ENCODE measurements around the gene ARMH1.
A peak's percentile ranks its signal among the peaks of the same experiment; 100 is the strongest.
"Not testable (repeated sequence)": the region's sequence is repeated elsewhere in the genome, so short reads cannot be mapped to it uniquely, and the experiment has no call there.

The ARMH1 gene

DNA sequence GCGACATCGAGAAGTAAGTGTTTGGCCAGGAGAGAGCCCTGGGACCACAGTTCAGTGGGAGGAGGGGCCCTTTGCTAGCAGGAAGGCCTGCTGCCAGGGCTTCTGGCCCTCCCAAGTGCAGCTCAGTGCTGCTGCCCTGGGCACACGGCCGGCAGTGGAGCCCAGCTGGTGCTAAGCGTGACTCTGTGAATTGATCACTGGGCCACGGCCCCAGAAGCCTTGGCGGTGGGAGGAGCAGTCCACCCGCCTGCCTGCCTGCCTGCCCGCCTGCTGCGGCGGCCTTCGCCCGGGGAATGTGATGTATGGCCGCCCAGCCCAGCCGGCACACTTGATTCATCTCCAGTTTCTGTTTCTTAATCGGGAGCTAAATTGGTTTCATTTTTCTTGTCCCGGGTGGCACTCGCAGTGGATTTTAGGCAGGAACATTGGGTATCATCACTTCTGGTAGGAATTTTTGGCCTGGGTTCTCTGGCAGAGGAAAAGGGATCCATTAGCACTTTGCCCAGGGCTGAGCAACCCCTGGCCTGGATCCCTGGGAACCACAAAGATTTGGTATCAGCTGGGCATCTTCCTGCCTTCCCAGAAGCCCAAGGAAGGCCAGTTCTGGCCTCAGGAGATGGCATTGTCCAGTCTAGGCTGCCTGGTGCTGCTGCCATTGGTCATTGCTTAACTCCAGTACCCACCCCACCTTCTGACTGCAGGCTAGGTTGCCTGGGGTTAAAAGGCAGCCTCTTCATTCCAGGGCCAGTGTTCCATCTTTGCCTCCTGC lies 28.9 kb upstream of the ARMH1 start:
- no peak for DNase-seq

DNA sequence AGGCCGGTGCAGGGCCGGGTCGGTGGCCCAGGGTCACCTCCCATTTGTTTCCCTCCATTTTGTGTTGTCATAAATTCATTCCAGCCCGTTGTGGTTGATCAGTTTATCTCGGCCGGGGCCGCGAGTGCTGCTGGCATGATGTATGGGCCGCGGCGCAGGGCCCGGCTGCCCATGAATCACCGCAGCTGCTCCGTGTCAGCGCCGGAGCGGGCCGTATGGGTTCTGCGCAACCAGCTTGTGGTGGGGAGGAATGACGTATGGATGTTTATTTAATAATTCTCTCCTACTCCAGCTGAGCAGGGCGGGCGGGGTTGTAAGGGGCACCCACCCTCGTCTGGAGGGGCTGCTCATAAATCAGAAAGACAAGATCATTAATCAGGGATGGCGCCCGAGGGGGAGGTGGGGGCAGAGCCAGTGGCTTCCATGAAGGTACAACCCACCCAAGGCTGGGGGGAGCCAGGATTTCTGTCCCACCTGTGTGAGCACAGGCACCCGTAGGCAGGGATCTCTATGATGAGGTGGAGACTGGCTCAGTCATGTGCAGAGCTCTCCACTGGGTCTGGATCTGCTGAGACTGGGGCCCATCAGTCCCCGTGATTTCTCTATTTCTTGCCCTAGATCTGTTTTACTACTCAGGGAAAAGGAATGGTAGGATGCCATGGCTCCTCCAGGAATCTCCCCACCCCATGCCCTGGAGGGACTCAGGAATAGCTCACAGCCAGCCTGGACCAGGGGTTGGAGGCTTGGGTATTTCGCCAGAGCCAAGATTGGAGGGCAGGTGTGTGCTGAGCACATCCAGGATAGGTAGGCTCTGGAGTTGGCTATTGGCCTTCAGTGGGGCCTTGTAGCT lies 28.0 kb upstream of the ARMH1 start:
- no peak for DNase-seq

DNA sequence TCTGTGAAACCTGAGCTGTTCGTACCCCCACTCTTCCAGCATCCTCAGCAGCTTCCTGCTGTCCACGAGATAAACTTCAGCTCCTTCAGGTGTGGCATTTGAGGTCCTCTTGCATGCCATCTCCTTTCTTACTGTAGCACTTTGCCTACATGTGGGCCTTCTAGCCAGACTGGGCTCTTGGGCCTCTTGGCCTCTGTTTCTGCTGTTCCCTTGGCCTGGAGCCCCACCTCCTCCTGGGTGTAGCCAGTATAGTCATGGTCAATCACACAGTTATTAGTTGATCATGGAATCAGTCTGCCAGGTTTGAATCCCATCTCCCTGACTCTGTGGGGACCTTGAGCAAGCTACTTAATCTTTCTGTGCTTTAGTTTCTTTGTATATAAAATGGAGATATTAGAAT lies 26.6 kb upstream of the ARMH1 start:
- no peak for DNase-seq

DNA sequence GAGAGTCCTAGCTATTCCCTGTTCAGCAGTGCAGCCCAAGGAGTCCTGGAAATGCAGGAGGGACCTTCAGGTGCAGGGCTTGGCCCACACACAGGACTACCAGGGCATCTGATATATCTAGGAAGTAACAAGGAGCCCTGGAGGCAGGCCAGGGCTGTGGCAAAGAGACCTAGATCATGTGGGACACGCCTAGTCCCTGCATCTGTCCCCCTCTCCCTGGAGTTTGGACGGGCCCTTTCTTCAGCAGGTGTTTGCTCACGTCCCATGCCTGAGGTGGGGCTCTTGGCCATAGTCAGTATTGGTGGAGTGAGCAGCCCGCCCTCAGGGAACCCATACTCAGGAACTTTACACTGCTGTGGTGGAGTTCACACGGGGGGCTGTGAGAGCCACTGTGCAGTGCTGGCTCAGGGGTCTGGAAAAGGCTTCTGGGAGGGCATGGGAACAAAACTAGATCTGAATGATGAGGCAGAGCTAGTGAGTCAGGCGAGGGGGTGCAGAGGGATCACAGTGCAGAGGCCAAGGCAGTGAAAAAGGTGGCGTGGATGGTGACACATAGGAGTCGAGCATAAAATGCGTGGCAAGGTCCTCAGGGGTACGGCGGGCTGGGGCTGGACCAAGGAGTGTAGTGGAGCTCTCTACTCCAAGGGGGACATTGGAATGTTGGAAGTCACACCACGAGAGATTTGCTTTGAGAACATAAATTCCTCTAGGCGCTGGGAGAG lies 25.8 kb upstream of the ARMH1 start:
- no peak for DNase-seq

DNA sequence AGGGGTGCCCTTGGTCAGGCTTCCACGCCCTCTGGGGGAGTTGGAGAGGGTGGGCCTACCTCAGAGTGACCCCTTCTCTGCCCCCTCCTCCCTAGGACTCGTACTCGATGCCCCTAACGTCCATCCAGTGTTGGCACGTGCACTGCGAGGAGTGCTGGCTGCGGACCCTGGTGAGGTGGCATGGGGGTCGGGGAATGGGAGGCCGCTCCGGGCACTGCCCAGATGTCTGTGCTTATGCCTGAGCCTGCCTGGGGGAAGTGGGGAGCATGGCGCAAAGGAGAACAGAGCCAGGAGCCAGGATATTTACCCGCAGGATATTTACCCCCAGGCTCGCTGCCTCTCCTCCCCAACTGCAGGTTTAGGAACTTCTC lies 24.7 kb upstream of the ARMH1 start:
- DNase-seq, result no peak

DNA sequence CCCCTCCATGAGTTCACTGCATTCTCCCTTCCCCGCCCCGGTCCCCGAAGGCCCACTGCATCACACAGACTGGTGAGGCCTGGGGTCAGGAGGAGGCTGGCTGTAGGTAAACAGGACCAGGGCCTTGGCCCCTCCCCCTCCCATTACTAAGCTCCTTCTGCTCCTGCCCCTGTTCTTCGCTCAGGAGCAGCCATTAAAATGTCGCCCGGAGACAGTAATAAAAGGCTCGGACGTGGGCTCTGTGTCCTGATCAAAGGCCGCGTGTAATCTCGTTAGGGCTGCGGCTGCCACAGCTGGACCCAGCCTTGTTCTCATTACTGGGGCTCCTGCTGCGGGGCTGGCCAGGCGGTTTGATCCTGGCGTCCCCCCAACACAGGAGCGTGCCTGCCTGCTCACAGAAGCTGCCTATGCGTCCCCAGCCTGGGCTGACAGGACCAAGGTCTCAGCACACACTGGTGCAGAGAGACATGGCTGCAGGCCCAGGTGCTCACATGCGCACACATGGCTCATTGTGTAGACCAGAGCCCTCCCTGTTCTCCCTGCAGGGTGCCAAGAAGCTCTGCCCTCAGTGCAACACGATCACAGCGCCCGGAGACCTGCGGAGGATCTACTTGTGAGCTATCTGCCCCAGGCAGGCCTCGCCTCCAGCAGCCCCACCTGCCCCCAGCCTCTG lies 24.2 kb upstream of the ARMH1 start:
- no peak for DNase-seq

DNA sequence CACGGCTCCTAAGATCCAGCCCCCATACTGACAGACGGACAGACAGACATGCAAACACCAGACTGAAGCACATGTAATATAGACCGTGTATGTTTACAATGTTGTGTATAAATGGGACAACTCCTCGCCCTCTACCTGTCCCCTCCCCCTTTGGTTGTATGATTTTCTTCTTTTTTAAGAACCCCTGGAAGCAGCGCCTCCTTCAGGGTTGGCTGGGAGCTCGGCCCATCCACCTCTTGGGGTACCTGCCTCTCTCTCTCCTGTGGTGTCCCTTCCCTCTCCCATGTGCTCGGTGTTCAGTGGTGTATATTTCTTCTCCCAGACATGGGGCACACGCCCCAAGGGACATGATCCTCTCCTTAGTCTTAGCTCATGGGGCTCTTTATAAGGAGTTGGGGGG lies 23.4 kb upstream of the ARMH1 start:
- no peak for DNase-seq

DNA sequence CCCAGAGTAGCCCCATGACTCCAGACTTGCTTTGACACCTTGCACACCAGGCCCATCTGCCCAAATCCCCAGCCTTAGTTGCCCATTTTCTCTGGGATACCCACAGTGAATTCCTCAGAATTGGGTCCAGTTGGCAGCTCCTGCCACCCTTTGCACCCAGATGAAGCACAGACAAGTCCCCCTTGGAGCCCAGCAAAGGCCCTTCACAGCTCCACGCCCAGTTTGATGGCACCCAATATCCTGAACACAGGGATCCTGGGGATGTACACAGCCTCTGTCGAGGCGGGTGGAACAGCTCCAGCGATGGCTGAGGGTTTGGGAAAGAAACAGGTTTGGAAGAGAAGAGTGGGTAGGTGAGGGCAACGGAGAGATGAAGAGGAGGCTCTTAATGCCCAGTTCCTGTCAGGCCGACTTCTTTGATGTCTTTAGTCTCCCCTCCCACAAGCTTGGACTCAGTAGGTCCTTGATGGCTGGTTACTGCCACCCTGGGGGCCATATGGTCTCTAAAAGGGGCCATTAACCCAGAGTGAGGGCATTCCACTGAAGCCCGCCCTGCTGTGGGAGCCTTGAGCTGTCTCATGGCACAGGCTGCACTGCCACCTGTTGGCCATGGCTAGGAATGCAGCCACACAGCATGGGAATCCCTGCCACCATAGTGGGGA lies 21.9 kb upstream of the ARMH1 start:
- DNase-seq, result peak; percentile 83

DNA sequence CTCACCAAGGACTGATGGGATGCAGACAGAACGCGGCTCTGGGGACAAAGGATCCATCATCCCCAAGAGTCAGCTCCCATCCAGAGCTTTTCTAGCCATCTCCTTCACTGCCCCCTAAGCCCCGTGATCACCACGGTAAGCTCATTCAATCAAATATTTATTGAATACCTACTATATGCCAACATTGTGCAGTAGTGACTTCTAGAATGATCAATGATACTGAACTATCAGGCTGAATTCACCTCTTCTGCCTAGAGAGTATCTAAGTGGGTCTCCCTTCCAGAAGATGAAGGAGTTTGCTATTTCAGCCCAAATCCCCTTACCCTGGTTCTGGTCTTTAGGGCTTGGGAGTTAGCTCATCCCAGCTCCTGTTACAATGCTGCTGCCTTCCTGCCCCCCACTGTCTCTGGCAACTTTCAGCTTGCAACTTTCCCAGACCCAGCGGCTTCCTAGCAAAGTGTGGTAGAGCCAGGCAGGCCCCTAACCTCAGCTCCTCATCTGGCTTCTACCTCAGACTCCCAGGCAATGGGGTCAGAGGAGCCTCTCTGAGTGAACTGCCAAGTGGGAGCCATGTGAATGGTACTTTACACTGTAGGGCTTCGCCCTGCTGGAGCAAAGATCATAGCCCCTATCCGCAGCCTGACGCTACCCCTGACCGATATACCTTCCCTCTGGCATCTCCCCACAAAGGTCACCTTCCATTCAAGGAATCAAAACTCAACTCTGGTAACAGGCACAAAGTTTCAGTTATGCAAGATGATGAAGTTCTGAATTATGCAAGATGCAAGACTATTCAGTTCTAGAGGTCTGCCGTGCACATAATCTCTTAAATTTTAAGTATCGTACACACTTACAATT lies 21.2 kb upstream of the ARMH1 start:
- no peak for DNase-seq

DNA sequence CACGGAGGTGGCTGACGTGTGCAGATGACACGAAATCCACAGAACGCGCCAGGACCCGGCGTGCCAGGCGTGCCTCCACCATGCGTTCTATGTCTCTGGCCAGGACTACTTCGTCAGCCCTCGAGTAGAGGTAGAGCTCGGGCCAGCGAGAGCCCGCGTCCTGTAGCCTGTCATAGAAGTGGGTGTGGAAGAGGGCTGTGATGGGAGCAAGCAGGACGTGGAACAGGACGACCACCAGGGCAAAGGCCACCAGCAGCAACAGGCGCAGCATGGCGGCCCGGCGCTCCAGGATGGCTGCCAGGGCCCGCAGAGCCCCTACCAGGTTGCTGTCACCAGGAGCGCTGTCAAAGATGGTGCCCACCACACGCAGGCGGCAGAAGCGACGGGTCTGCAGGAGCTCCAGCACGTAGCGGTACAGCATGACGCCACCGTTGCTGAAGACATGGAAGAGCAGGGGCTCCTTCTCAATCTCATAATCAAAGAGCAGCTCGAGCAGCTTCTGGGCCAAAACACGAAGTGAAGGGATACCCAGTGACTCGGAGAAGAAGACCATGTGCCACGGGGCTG lies 19.8 kb upstream of the ARMH1 start:
- DNase-seq, result no peak

DNA sequence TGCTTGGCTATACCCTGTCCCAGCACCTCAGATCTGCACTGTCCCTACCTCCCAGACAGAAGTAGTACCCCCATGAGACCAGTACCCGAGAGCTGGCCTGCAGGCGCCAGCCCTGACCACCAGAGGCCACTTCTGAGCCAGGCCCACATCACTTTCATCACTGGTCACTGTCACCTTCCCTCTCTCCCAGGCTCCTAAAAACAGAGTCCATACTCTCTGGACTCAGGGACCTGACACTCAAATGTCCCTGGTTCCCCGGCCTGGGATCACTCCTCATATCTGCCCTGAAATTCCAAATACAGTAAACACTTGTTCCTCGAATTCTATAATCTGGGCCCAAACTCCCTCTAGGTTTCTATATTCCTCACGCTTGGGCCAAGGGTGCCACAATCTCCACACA lies 18.9 kb upstream of the ARMH1 start:
- DNase-seq, result no peak

DNA sequence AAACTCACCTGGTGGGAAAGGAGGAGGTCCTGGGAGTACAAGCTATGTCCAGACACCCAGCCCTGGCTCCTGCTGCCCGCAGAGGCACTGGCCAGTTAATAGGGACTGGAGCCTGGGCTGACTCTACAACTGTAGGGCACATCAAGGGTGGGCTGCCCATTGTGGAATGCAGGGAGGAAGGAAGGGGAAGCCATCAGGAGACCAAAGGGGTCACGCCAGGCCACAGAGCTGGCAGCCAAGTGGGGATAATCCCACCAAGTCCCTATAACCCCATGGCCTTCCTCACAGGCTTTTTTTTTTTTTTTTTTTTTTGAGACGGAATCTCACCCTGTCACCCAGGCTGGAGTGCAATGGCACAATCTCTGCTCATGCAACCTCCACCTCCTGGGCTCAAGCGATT lies 14.9 kb upstream of the ARMH1 start:
- DNase-seq, result no peak

DNA sequence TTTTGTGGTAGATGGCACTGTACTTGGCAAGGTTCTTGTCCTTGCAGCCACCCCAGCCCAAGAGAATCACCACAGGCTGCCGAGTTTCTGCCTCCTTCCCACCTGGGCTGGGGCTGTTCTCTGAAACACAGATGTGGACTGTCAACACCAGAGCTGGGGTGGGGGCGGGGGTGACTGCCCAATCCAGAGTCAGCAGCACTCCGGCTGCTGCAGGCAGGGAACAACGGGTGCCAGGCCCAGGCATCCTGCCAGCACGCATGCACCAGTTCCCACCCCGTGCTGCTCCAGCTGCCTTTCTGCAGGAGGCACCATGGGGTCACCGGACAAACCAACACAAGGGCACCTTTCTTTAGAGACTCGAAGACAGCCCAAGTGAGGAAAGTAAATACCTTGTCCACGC lies 14.3 kb upstream of the ARMH1 start:
- peak; percentile 99 for DNase-seq

DNA sequence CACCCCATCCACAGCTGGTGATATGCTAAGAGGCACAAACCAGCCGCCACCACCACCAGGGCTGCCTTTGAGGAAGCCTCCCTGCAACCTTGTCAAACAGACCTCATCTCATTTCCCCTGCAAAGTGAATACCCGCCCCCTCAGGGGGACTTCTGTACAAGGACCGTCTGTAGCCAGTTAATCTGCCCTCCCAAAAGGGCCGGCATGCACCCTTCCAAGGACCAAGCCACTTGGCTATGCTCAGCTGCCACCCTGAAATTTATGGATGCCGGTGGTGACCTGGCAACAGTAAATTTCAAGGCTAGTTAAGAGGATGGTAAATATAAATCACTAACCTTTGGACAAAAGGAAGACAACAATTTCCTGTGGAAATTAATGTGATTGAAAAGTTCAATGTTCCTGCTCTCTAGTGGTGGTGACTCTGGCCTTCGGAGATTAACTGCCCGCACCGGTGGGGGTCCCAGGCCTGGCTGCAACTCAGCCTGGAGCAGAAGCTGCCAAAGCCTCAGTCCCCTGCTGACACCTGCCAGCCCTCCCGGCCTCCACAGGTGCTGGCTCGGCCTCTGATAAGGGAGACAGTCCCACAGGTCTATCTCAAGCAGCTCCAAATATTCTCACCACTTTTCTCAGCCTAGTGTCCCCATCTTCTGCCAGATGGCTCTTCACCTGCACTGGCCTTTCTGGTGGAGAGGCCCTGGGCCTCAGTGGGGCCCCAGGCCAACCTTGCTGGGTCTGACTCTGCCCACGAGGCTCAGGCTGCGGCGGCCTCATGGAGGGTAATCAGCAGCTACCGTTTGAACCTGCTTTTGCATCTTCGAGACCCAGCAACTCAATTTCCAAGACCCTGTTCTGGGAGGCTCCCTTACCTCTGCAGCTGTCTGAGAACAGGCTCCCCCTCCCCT lies 12.5 kb upstream of the ARMH1 start:
- DNase-seq, result peak; percentile 30

DNA sequence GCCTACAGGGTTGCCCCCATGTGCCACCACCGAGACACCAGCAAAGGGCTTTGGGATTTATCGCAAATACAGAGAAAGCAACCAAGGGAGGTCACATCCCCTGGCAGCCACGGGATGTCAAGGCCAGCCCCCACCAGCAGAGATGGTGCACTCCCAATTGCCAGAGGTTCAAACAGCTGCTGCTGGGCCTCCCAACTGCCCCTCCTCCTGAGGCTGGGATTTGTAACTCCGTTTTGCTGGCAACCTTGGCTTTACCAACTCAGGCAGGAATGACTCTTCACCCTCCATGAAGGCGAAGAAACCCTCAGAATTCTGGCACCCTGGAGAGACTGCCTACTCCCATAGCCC lies 11.9 kb upstream of the ARMH1 start:
- no peak for DNase-seq

DNA sequence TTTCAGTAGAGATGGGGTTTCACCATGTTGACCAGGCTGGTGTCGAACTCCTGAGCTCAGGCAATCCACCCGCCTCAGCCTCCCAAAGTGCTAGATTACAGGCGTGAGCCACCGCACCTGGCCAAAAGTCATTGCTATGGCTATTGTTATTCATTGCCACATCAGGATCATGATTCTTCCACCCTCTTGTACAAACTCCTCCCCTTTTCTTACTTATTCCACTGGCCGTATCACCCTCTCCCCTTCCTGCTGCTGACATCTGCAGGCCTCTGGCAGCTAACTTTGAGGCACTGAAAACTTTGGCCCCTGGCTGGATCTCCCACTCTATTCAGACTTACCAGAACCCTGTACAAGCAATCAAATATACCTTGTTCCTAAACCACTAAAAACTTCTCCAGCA lies 11.1 kb upstream of the ARMH1 start:
- DNase-seq, result no peak

DNA sequence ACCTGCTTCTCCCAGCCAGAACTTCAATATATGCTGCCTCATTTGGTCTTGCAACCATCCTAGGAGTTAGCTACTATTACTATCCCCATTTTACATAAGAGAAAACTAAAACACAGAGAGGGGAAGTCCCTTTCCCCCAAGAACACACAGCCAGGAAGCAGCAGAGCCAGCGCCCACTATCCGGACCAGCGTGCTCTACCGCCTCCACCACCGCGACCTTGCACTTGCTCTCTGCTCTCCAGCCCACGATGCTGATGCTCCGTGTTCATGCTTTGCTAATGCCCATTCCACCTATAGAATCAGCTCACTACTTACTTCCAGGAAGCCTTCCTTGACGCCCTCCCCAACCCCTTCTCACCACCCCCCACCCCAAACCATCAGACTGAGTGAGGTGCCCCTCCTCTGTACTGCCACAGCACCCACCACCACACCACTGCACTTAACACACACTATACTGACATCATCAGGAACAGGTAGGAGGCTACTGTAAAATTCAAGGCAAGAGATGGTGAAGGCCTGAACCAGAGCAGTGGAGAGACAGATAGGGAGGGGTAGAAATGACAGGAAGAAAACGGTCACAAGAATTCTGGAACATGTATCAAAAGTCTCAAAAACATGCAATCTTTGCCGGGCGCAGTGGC lies 9.7 kb upstream of the ARMH1 start:
- DNase-seq, result no peak

DNA sequence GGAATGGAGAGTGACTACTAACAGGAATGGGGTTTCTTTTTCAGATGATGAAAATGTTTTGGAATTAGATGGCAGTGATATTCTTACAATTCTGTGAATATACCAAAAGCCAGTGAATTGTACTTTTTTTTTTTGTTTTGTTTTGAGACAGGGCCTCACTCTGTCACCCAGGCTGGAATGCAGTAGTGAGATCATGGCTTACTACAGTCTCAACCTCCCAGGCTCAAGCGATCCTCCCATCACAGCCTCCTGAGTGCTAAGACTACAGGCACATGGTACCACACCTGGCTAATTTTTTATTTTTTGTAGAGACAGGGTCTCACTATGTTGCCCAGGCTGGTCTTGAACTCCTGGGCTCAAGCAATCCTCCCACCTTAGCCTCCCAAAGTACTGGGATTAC lies 7.8 kb upstream of the ARMH1 start:
- DNase-seq, result not testable (repeated sequence)

DNA sequence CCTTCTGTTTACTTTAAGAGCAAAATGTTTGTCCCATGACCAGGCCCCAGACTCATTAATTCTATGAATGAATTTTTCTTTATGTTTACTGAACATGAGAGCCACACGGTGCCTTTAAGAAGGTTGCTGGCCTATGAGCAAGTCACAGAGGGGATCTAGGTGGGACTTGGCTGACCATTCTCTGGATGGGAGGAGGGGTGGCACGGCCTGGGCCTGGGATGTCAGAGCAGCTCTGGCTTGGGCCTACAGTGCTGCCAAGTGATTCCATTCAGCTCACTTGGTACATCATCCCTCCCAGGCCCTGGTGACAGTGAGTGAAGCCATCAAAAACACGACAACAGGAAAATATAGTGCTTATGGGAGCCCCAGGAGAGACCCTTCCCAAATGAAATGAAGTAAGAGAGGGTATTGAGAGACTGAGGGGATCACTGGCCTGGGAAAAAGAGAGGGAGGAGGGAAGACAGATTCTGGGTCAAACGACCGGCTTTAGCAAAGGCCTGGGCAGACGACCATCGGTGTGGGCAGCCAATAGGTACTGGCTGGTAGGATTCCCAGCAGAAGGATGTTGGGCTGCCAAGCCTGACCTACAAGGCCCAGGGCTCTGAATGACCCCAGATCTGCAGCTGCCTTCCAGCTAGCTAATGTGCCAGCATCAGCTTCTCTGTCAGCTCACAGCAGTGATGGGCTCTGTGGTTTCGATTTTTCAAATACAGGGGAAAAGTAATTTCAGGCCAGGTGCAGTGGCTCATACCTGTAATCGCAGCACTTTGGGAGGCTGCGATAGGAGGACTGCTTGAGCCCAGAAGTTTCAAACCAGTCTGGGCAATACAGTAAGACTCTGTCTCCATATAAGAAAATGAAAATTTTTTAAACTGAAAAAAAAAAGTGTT lies 3.5 kb upstream of the ARMH1 start:
- peak; percentile 94 for DNase-seq

All from RPMI8226 (cell line).